PC-3 (cell line): ENCODE measurements around the gene DSP. TPM values are rescaled to one million over a fixed set of nuclear protein-coding genes. Genes with fewer than 3 reads are reported as not detected.

Experiments
- ATAC-seq: fragments of 200-7000 bp; cut with Tn5 transposase; 2 replicates; pipeline ENCODE4 v1.9.1; 2020; ENCODE audit warnings: mild to moderate bottlenecking, moderate library complexity
- BruUV-seq: library from RNA; stranded (reverse); fragments of 400-500 nt; replicated peaks from 2 replicates; lab custom pipeline; 2021; lab: Mats Ljungman, UMichigan
- CTCF ChIA-PET: fragments of 300-600 bp; sonication (Branson Sonifier 250); formaldehyde crosslinking; loops from one replicate; lab custom pipeline; 2022; ENCODE audit warnings: antibody characterized with exemption; lab: Charles Lee
- POLR2A ChIA-PET: fragments of 300-600 bp; sonication (Branson Sonifier 250); formaldehyde crosslinking; loops from one replicate; lab custom pipeline; 2022; ENCODE audit warnings: antibody characterized with exemption; ENCODE audit not compliant: unreplicated experiment; lab: Charles Lee
- DNase-seq: peaks from one replicate; pipeline ENCODE4 v3.0.0-alpha.2; 2015
- H2AFZ ChIP-seq: fragments of 300-600 bp; sonication (generic); 2 replicates; pipeline ENCODE4 v1.6.0; 2016; ENCODE audit warnings: antibody characterized with exemption, low read length
- H3F3A ChIP-seq: fragments of 300-600 bp; sonication (generic); one replicate; pipeline ENCODE4 v1.6.0; 2017; ENCODE audit warnings: antibody characterized with exemption, low read length, control low read depth, mild to moderate bottlenecking; ENCODE audit not compliant: unreplicated experiment
- H3K27ac ChIP-seq: fragments of 300-600 bp; sonication (generic); 2 replicates; pipeline ENCODE4 v1.5.1; 2016; ENCODE audit warnings: mild to moderate bottlenecking, low read length
- H3K27me3 ChIP-seq: fragments of 300-600 bp; sonication (generic); 2 replicates; pipeline ENCODE4 v1.6.1; 2016; ENCODE audit warnings: low read length, mixed read lengths
- H3K36me3 ChIP-seq: fragments of 300-600 bp; sonication (generic); 2 replicates; pipeline ENCODE4 v1.6.1; 2016; ENCODE audit warnings: low read depth, mixed run types, low read length, mixed read lengths
- H3K4me1 ChIP-seq: fragments of 300-600 bp; sonication (generic); 2 replicates; pipeline ENCODE4 v1.5.1; 2016; ENCODE audit warnings: low read length; ENCODE audit not compliant: insufficient read depth
- H3K4me2 ChIP-seq: fragments of 300-600 bp; sonication (generic); 2 replicates; pipeline ENCODE4 v1.6.0; 2016; ENCODE audit warnings: low read length
- H3K4me3 ChIP-seq: fragments of 300-600 bp; sonication (generic); 2 replicates; pipeline ENCODE4 v1.5.1; 2016; ENCODE audit warnings: mild to moderate bottlenecking, low read length, mixed read lengths
- H3K79me2 ChIP-seq: fragments of 300-600 bp; sonication (generic); 2 replicates; pipeline ENCODE4 v1.6.1; 2017; ENCODE audit warnings: low read length, mixed read lengths
- H3K9ac ChIP-seq: fragments of 300-600 bp; sonication (generic); 2 replicates; pipeline ENCODE4 v1.6.0; 2016; ENCODE audit warnings: mild to moderate bottlenecking, low read length
- H3K9me2 ChIP-seq: fragments of 300-600 bp; sonication (generic); replicated peaks from 2 replicates; pipeline ENCODE4 v1.6.1; 2016; ENCODE audit warnings: mixed run types, low read length, mixed read lengths
- H3K9me3 ChIP-seq: fragments of 300-600 bp; sonication (generic); 2 replicates; pipeline ENCODE4 v1.6.1; 2016; ENCODE audit warnings: low read length, mixed read lengths
- H4K20me1 ChIP-seq: fragments of 300-600 bp; sonication (generic); 2 replicates; pipeline ENCODE4 v1.6.1; 2016; ENCODE audit warnings: low read length, mixed read lengths
- CTCF ChIP-seq: fragments of 300-600 bp; sonication (generic); conservative IDR thresholded peaks from 2 replicates; pipeline ENCODE4 v1.5.1; 2017; ENCODE audit warnings: antibody characterized with exemption, low read depth, mild to moderate bottlenecking, low read length
- EZH2 ChIP-seq: fragments of 300-600 bp; sonication (generic); IDR thresholded peaks from one replicate; pipeline ENCODE4 v1.6.1; 2017; ENCODE audit warnings: antibody characterized with exemption, mild to moderate bottlenecking, low read length; ENCODE audit not compliant: unreplicated experiment
- EZH2phosphoT487 ChIP-seq: fragments of 300-600 bp; sonication (generic); IDR thresholded peaks from 2 replicates; pipeline ENCODE4 v1.6.1; 2018; ENCODE audit warnings: mild to moderate bottlenecking, antibody characterized with exemption, low read length, borderline replicate concordance
- intact Hi-C: fragments of 100-400 bp; cut with micrococcal nuclease; formaldehyde crosslinking; loops from 2 replicates; pipeline ENCODE4 v1.9.0; 2023
- total RNA-seq: library from RNA; depleted of rRNA; stranded (reverse); fragments of >200 nt; gene quantifications from 2 replicates; pipeline ENCODE4 v1.2.3, GENCODE V29; 2014

DSP gene
- total RNA-seq, 1 experiment from 2014 or later: 54.7 TPM

- H3K9ac ChIP-seq: no peak overlapping the region
- no peak overlapping the region for H2AFZ ChIP-seq
- BruUV-seq: no TSS peak
- CTCF ChIA-PET: interaction anchor here (0.6 to 0.7 kb wide), 3 partner anchors 12 to 72 kb away, joined by 3 to 7 read pairs (median 3); no protein-coding TSS in a partner anchor
- intact Hi-C loops: loop anchor here (1.0 to 10.0 kb wide), 4 partner anchors 190 to 939 kb away; no protein-coding TSS in a partner anchor
- no peak overlapping the region for H3K27ac ChIP-seq
- TF ChIP-seq EZH2phosphoT487 (no peak), EZH2 (no peak), CTCF (peak; percentile 79)
- ATAC-seq (peak; percentile 58), DNase-seq (peak; percentile 87)
- H3K4me3 ChIP-seq: no peak overlapping the region
- peak overlapping the region; percentile 48; the same call in 1 of the 2 replicates for H3K4me2 ChIP-seq
- no peaks in the 10 kb centered on the region for H3K79me2 ChIP-seq
- H3K9me2 ChIP-seq: no peaks in the 10 kb centered on the region
- no peaks in the 10 kb centered on the region for H3K27me3 ChIP-seq
- POLR2A ChIA-PET: no interaction called here
- no peaks in the 10 kb centered on the region for H4K20me1 ChIP-seq
- no peaks in the 10 kb centered on the region for H3K9me3 ChIP-seq
- peaks cover 9% of the 10 kb centered on the region; the same call in 1 of the 2 replicates for H3K36me3 ChIP-seq
- H3F3A ChIP-seq: no peaks in the 10 kb centered on the region
- H3K4me1 ChIP-seq: peaks cover 11% of the 10 kb centered on the region
These were observed 74.3 kb downstream of the DSP start for GRCh38 chr6:7615611-7616383.

GRCh38 chr6:7617801-7618764 lies 76.6 kb downstream of the DSP start:
- H3K27ac ChIP-seq: peak overlapping the region; percentile 7; the same call in 1 of the 2 replicates
- H2AFZ ChIP-seq: peak overlapping the region; percentile 34; the same call in 1 of the 2 replicates
- no peaks in the 10 kb centered on the region for H3F3A ChIP-seq
- no peak overlapping the region for H3K4me3 ChIP-seq
- ChIA-PET POLR2A (no interaction called here), CTCF (no interaction called here)
- no peaks in the 10 kb centered on the region for H3K9me2 ChIP-seq
- H4K20me1 ChIP-seq: no peaks in the 10 kb centered on the region
- intact Hi-C loops: loop anchor here (10.0 kb wide), 1 partner anchor 387 kb away; no protein-coding TSS in a partner anchor
- peaks cover 11% of the 10 kb centered on the region for H3K4me1 ChIP-seq
- BruUV-seq: no TSS peak
- H3K36me3 ChIP-seq: no peaks in the 10 kb centered on the region
- H3K79me2 ChIP-seq: no peaks in the 10 kb centered on the region
- ATAC-seq: peak; percentile 52
- H3K4me2 ChIP-seq: peak overlapping the region; percentile 56
- TF ChIP-seq EZH2phosphoT487 (no peak), CTCF (peak; percentile 44)
- H3K9ac ChIP-seq: no peak overlapping the region
- H3K9me3 ChIP-seq: no peaks in the 10 kb centered on the region
- H3K27me3 ChIP-seq: no peaks in the 10 kb centered on the region
- DNase-seq: peak; percentile 83
